Pons (tissue), 1 donor: Measurements from ENCODE around the gene ZNF511.

Experiments
- DNase-seq: peaks from one replicate; pipeline ENCODE4 v3.0.0-alpha.2; 2016; ENCODE audit warnings: low spot score

Gene ZNF511

DNA sequence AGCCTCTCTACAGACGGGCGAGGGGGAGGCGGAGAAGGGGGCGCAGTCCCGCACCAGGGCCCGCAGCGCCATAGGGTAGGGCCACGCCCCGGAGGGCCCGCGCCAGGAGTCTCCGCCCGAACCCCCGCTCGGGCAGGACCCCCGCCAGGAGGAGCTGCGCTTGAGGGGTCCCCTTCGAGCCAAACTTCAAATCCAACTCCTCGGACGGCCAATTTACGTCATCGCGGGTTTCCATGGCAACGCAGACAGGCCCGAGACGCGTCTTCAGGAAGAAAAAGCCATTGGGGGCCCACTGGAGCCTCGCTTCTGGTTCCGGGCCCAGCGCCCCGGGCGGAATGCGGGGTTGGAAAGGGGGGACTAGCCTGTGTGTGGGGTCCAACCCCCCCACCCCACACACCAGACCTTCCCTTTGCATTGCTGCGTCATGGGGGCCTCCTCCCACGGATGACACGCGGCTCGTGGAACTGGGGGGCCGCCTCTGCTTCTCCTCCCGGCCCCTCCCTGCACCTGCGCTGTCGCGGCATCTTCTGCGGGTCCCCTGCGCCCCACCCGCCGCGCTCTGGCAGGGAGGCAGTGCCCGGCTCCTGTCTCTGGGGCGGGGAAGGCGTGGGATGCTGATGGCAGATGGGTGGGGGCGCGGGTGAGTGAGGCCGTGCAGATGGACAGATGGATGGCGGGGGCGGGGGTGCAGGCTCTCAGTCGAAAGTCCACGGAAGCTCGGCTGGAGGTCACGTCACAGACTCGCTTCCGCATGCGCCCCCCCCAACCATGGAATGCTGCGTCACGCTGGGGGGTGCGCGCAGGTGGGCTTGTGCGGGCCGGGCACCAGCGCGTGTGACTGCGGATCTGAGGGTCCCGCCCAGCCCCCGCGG, 26.8 kb downstream of the ZNF511 start:
- no peak for DNase-seq

DNA sequence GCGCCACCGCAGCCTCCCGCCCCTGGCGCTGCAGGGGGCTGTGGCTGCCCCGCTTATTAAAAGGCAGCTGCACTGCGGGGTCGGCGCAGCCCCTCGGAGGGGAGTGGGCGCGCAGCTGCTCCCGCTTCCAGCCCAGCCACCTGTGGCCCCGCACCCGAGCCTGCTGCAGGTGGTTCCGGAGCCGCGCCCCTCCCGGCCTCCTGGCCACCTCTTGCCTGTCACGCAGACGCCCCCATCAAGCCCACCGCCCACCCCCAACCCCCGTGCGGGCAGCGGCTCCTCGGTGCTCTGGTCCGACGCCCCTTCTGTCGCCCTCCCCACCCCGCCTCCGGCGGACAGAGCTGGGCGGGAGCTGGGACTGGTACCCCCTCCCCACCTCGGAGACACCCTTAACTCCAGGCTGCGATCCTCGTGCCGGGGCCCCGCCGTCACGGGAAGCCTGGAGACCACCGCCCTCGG, 27.4 kb downstream of the ZNF511 start:
- DNase-seq: no peak

DNA sequence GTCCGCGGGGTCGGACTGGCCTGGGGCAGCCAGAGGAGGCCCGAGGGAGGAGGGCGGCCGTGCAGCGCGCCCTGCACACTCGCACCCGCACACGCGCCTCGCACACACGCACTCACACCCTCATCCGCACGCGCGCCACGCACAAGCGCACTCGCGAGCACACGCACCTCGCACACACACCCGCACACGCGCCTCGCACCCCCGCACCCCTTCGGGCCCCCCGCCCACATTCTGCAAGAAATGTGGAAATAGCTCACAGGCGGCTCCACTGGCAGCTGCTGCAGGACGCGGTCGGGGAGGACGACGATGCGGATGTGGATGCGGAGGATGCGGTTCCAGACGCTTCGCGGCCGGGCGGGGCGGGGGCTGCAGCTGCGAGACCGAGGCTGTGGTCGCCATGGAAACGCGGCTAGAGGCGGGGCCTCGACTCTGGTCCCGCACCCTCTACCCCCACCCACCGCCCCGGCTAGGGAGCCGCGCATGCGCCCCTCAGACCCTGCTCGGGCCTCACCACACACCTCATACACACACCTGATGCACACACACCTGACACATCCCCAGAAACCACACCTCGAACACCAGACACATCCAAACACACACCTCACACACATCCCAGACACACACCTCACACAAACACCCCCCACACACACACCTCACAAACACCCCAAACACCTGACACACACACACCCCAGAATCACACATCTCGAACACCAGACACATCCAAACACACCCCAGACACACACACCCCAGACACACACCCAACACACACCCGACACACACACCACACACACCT, 28.1 kb downstream of the ZNF511 start, which contains the start of gene CALY:
TSS of gene CALY (minus strand) at position 320 of the 793 bp plus-strand sequence. CDS start 7,907 bp downstream, outside the sequence.
- DNase-seq: no peak

GRCh38 chr10:133337370-133337725, 28.6 kb downstream of the ZNF511 start:
- DNase-seq: no peak

DNA sequence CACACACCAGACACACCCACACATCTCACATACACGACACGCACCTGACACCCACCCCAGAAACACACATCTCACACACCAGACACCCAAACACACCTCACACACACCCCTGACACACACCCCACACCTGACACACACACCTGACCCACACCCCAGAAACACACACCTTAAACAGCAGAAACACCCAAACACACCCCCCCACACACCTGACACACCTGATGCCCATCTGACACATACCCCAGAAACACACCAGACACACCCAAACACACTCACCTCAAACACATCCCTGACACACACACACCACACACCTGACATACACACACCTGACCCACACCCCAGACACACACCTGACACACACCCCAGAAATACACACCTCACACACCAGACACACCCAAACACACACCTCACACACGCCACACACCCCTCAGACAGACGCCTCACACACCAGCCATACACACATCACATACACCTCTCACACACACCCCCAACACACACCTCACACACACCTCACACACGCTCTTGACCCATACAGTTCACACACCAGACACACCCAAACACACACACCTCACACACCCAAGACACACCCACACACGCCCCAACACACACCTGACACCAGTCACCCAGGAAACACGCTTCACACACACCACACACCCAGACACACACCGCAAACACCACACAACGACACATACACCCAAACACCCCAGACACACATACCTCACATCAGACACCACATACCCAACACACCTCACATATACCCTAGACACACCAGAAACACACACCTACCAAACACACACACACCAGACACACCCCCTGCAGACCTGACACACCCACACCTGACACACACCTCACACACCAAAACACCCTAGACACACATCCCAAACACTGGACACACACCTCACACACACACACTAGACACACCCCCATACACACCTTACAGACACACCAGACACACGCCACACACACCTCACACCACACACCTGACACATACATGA, 29.7 kb downstream of the ZNF511 start:
- no peak for DNase-seq

DNA sequence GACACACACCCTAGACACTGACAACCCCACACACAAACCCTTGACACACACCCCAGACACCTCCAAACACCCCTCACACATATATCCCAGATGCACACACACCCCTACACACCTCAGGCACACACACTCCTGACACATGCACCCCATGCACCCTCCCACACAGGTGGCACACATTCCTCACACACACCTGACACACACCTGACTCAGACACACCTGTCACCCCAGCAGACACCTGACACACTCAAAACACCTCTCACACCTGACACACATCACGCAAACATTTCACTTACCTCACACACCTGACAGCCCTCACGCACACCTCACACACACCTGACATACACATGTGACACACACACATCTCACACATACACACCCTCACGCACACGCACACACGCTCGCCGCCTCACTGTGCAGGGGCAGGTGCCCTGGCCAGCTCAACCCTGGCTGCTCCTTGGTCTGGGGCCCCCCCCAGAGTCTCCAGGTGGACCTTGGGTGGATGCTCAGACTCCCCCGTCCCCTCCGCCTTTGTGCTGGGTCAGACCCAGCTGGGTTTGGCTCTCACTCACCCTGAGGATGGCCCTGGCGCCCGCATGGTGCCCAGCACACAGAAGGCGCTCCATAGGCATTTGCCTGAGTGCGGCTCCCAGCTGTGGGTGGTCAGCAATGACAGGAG, 31.1 kb downstream of the ZNF511 start:
- DNase-seq: no peak

GRCh38 chr10:133341983-133342382, 33.3 kb downstream of the ZNF511 start:
- DNase-seq: no peak

DNA sequence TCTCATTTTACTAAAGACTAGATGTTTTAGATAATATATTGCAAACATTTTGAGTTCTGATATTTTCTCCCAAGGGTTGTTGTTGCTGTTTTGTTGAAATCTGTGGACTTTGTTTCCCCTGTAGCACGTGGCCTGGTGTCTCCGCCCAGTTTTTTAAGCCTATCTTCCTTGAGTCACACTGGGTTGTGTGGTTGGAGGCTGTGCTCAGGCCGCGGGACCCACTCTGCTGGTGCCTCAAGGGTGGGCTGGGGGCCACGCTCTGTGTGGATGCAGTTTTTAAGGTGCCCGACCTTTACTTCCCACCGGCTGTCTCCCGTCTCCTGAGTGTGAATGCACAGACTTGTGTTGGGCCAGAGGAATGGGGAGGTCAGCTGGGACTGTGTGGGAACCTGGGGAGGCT, 34.2 kb downstream of the ZNF511 start:
- DNase-seq: no peak

GRCh38 chr10:133343558-133343957, 34.8 kb downstream of the ZNF511 start:
- DNase-seq: no peak

DNA sequence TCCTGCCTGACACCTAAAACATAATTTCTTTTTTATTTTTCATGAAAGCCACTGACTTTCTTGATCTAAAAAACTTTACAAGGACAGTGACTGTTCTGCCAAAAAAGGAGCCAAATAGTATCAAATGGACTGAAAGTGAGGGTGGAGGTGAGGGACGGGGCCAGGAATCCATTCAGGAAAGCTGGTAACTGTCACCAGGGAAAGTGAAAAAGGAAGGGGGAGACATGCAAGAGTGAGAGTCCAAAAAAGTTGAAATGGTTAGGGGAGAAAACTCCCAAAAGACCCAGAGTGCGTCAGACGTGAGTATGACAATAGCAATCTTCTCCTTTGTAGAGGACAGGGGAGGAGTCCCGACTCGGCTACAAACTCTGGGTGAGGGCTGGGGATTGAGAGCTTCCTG, 35.5 kb downstream of the ZNF511 start:
- DNase-seq: no peak

DNA sequence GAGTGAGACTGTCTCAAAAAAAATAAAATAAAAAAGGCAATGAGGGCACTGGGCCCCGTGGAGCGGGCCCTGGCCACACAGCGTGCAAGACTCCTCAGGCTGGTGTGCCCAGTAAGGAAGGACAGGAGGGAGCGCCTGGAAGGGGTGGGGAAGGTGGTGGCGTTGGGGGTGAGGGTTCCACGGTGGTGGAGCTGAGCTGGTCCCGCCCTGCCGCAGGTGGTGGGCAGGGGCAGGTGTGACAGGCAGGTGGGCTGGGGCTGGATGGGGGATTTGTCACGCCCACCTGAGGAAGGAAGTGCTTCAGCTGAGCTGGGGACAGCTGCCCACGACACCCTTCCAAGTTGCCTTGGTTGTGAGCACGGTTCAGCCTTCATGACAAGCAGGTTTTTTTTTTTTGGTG, 37.7 kb downstream of the ZNF511 start:
- DNase-seq: no peak

DNA sequence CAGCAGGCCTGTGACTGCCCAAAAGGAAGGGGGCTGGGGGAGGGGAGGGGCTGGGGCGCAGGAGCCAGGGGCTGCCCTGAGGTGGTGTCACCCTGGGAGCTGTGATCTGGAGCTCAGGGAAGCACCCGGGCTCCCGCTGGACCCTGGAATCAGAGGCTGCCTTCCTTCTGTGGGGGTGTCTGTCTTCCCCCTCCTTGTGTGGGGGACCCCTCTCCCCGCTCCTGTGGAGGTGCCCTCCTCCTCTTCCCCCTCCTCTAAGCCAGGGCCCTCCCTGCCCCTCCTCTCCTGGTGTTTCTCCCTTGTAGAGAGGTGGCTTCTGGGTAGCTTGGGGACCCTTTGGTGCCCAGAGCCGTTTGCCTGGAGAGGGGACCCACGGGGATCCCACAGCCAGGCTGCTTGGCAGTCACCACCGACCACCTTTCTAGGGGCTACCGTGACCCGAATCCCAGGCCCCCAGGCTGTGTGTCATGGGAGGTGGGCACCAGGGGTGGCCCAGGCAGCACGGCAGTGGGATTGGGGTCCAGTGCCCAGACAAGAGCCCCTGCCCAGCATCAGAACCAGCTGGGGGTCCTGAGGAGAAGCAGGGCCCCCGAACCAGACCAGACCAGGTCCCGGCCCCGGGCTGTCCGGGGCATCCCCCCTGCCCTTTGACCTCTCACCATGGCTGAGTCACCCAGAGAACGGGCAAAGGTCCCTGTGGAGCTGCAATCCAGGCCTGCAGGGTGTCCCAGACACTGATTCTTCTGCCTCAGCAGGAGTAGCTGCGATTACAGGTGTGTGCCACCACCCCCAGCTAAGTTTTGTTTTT, 39.2 kb downstream of the ZNF511 start:
- no peak for DNase-seq

DNA sequence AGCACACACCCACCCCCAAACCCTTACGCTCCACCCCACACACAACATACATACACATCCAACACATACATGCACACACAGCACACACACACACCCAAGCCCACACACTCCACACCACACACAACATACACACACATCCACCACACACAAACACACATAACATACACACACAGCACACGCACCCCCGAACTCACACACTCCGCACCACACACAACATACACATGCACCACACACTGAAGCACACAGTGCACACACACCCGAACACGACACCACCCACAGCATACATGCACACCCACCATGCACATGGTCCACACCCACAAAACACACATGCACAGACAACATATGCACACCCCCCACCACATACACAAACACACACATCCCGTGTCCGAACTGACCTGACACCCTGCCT, 40.5 kb downstream of the ZNF511 start:
- no peak for DNase-seq

GRCh38 chr10:133349577-133350011, 40.9 kb downstream of the ZNF511 start:
- DNase-seq: no peak

DNA sequence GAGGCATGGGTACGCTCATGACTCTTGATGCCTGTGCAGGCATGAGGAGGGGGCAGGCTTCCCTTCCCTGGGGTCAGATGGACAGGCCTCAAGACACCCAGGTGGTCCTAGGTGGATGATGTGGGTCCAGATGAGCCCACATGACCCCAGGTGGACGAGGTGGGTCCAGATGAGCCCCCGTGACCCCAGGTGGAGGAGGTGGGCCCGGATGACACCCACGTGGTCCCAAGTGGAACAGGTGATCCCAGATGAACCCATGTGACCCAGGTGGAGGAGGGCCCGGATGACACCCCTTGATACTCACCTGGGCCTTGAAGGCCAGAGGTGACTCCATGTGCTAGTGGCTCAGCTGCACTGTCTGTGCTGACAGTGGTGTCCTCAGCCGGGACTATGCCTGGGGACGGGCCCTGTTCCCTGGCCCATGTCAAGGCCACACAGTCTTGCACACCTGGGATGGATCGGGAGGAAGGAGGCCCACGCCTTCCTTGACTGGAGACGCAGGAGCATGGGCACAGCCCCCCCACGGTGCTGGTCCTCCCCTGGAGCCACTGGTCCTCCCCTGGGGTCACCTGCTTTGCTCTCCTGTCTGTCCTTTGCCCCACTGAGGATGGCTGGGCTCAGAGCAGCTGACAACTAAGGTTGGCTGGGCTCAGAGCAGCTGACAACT, 41.7 kb downstream of the ZNF511 start:
- DNase-seq: no peak

DNA sequence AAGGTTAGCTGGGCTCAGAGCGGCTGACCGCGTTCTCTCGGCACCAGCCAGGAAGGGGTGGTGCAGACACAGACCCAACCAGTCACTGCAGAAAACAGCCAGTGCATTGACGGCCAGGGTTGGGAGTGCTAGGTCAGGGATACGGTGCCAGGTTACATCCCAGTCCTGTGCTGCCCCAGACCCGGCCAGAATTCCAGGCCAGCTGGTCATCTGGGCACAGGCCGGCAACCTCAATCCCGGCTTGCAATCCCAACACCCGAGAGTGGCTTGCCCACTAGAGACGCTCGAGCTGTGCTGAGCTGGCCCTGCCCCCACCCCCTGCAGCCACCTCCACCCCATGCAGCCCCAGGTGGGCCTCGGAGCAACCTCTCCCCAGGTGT, 42.2 kb downstream of the ZNF511 start:
- no peak for DNase-seq

- no peak for DNase-seq
These were observed 42.9 kb downstream of the ZNF511 start for GRCh38 chr10:133351408-133352318.

DNA sequence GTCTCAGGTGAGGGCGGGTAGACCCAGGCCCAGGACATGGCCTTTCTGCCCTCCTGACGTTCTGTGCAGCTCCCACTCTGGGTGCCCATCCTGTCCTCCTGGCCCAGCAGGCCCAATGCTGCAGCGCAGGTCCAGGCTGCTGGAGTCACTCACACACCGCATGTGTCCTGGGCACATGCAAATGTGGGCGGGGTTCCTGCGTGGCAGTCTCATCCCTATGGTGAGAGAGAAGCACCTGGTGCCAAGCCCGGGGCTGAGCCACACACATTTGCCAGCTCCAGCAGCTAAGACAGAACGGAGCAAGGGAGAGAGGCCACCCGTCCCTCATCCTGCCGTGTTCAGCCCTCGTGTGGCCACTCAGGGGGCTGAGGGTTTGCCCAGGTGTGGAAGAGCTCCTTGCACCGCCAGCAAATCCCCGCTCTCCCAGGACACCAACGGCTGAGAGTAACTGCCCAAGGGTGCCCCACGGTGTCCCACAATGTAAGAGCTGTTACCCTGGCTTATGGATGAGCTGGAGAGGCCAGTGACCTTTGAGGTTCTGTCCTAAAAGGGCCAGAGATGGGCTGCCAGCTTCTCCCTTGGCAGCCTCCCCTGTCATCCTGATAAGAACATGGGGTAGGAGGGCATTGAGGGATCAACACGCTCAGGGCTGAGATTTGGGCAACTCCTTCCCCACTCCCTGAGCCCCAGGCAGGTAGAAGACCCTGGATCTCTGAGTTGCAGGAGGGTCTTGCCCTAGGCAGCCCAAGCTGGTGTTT, 44.7 kb downstream of the ZNF511 start:
- DNase-seq: no peak
